ENCODE data around the gene OLFM2. TPM values are rescaled to one million over a fixed set of nuclear protein-coding genes. Genes with fewer than 3 reads are reported as not detected.

The OLFM2 gene
- total RNA-seq, 1 experiment from 2014 or later, result 9.7 TPM

GRCh38 chr19:9842834-9843625, 93.3 kb downstream of the OLFM2 start:
- no peak for DNase-seq (ENCODE audit: low read depth, low spot score)
- Histone ChIP-seq H3K27ac (ENCODE audit: low read length) (no peak overlapping the region), H3K27me3 (ENCODE audit: control insufficient read depth, insufficient read depth, low read length) (no peaks in the 10 kb centered on the region), H3K9me3 (ENCODE audit: control insufficient read depth, insufficient read depth, low read depth, low read length) (no peaks in the 10 kb centered on the region), H3K36me3 (ENCODE audit: control insufficient read depth, insufficient read depth, low read length) (no peaks in the 10 kb centered on the region; the same call in 1 of the 2 replicates), H3K4me3 (ENCODE audit: low read depth in 2 of 2, low read length in 2 of 2) (no peak overlapping the region), H3K4me1 (ENCODE audit: control insufficient read depth, insufficient read depth, low read length) (no peaks in the 10 kb centered on the region)
- intact Hi-C loops (cut with micrococcal nuclease; ENCODE audit: unreplicated experiment) (no loop called here), in situ Hi-C loops (cut with HindIII; ENCODE audit: low pct_unique_long_range_greater_than_20kb, low sequenced_read_pairs) (no loop called here)
- ChIA-PET POLR2A (no interaction called here), CTCF (no interaction called here)
- no TSS peak for BruUV-seq (replicated peaks)
- ATAC-seq, result no peak
- TF ChIP-seq SIN3A (IDR thresholded peaks at IDR 0.05; ENCODE audit: borderline replicate concordance, insufficient read depth, low read depth, low read length) (no peak), TCF7L2 (IDR thresholded peaks at IDR 0.05; ENCODE audit: low read depth, low read length) (no peak), CTCF (IDR thresholded peaks at IDR 0.05) (no peak), POLR2AphosphoS5 (IDR thresholded peaks at IDR 0.05; ENCODE audit: low read depth, low read length) (no peak), REST (IDR thresholded peaks at IDR 0.05; ENCODE audit: insufficient read depth in 1 of 2, low read depth in 2 of 2, low read length in 1 of 2) (no peak)

- intact Hi-C loops (cut with micrococcal nuclease; ENCODE audit: unreplicated experiment), result no loop called here
- TF ChIP-seq REST (IDR thresholded peaks at IDR 0.05; ENCODE audit: insufficient read depth in 1 of 2, low read depth in 2 of 2, low read length in 1 of 2) (no peak), TCF7L2 (IDR thresholded peaks at IDR 0.05; ENCODE audit: low read depth, low read length) (no peak), CTCF (IDR thresholded peaks at IDR 0.05) (no peak), POLR2AphosphoS5 (IDR thresholded peaks at IDR 0.05; ENCODE audit: low read depth, low read length) (no peak), SIN3A (IDR thresholded peaks at IDR 0.05; ENCODE audit: borderline replicate concordance, insufficient read depth, low read depth, low read length) (no peak)
- in situ Hi-C loops (cut with HindIII; ENCODE audit: low pct_unique_long_range_greater_than_20kb, low sequenced_read_pairs), result no loop called here
Measured at GRCh38 chr19:9839415-9839814, 96.9 kb downstream of the OLFM2 start.

More at GRCh38 chr19:9839415-9839814, 96.9 kb downstream of the OLFM2 start:
- no peaks in the 10 kb centered on the region for H3K27me3 ChIP-seq (ENCODE audit: control insufficient read depth, insufficient read depth, low read length)
- BruUV-seq (replicated peaks), result no TSS peak
- H3K4me1 ChIP-seq (ENCODE audit: control insufficient read depth, insufficient read depth, low read length), result 0 out of 2 replicates have a peak, but pooled peaks cover 4% of the 10 kb centered on the region
- no peak overlapping the region for H3K4me3 ChIP-seq (ENCODE audit: low read depth in 2 of 2, low read length in 2 of 2)
- CTCF ChIA-PET, result interaction anchor here (0.6 to 0.7 kb wide), 3 partner anchors 15 to 370 kb away, joined by 4 to 13 read pairs (median 6); no protein-coding TSS in a partner anchor
- H3K27ac ChIP-seq (ENCODE audit: low read length), result no peak overlapping the region
- H3K36me3 ChIP-seq (ENCODE audit: control insufficient read depth, insufficient read depth, low read length), result peaks cover 8% of the 10 kb centered on the region; the same call in 1 of the 2 replicates
- no peaks in the 10 kb centered on the region for H3K9me3 ChIP-seq (ENCODE audit: control insufficient read depth, insufficient read depth, low read depth, low read length)
- ATAC-seq (no peak), DNase-seq (ENCODE audit: low read depth, low spot score) (no peak)
- POLR2A ChIA-PET, result no interaction called here
